Measurements from ENCODE around the gene DLG2. TPM values are rescaled to one million over a fixed set of nuclear protein-coding genes. Genes with fewer than 3 reads are reported as not detected.
A peak's percentile ranks its signal among the peaks of the same experiment; 100 is the strongest.

DLG2 gene
- total and polyA plus RNA-seq, 2 of the 8 experiments (the other 6 are each of a cell fraction or from before 2014, with no cell fraction given), result 1.7 to 14.3 TPM

DNA sequence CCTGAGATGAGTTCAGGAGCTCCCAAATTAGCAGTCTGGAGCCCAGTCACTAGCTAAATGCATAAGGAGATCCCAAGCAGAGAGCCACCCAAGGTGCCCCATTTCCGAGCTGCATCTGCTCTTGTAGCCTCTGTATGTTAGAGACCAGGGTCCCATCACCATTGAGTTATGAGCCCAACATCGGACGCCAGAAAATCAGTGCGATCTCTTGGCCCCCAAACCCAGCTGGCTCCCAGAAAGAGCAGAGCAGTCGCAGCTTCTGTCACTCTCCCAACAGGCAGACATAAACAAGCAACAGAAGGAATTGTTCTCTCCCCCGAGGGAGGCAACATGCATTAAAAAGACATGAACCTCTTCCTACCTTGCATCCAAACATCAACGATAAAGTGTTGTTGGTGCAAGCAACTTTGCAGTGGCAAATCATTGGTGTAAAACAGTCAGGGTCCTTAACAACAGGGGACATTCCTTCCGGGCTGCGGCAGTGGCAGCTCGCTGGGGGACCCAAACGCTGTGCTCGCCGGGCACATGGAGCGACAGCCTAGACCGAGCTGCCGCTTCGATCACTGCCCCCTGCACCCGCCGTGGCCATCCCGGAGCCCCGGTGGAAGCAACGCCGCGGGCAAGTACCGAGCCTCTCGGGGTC lies 907.1 kb downstream of the DLG2 start:
- CTCF ChIA-PET (ENCODE audit: partially characterized antibody), result interaction anchor here (1.2 to 2.8 kb wide), 9 partner anchors 35 to 887 kb away, joined by 3 to 19 read pairs (median 4); no protein-coding TSS in a partner anchor
- TF ChIP-seq TEAD4 (IDR thresholded peaks at IDR 0.05; ENCODE audit: low read depth, low read length), result 0 out of 2 replicates have a peak, but pooled peaks have one; percentile 22
- peak; percentile 72 for TF ChIP-seq ASH2L (IDR thresholded peaks at IDR 0.05; ENCODE audit: low read length)
- TF ChIP-seq E2F6 (IDR thresholded peaks at IDR 0.05), result peak; percentile 50; the same call in 1 of the 2 replicates
- TF ChIP-seq SP4 (IDR thresholded peaks at IDR 0.05; ENCODE audit: low read length), result 0 out of 2 replicates have a peak, but pooled peaks have one; percentile 28
- TF ChIP-seq SUZ12 (IDR thresholded peaks at IDR 0.05; ENCODE audit: low read length), result no peak
- TF ChIP-seq, protein P1, sequence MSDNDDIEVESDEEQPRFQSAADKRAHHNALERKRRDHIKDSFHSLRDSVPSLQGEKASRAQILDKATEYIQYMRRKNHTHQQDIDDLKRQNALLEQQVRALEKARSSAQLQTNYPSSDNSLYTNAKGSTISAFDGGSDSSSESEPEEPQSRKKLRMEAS (IDR thresholded peaks at IDR 0.05), result peak; percentile 79
- peak; percentile 61; the same call in 1 of the 2 replicates for TF ChIP-seq RBBP5 (IDR thresholded peaks at IDR 0.05; ENCODE audit: borderline replicate concordance, low read depth, low read length)
- peak; percentile 23 for TF ChIP-seq NANOG (IDR thresholded peaks at IDR 0.05; ENCODE audit: insufficient read depth, low read depth, low read length, poor library complexity, severe bottlenecking)
- TF ChIP-seq SAP30 (IDR thresholded peaks at IDR 0.05; ENCODE audit: insufficient read depth, insufficient replicate concordance, low read length), result peak; percentile 75
- peak; percentile 88; the same call in 1 of the 2 replicates for TF ChIP-seq TCF12 (IDR thresholded peaks at IDR 0.05; ENCODE audit: low read depth, low read length)
- no peak for TF ChIP-seq TAF1 (IDR thresholded peaks at IDR 0.05; ENCODE audit: low read depth, low read length)

More for the DNA sequence above, 907.1 kb downstream of the DLG2 start:
- H3K9me3 ChIP-seq (ENCODE audit: insufficient read depth in 2 of 2, low read depth in 1 of 2, low read length in 1 of 2), result no peaks in the 10 kb centered on the region
- no peak overlapping the region for H2BK120ac ChIP-seq (replicated peaks; ENCODE audit: low read depth, low read length)
- DNase-seq (ENCODE audit: low read depth in 1 of 2, low spot score in 2 of 2) (peak in 1 of 2 experiments; percentile 74), FAIRE-seq (peak; percentile 66)
- peak overlapping the region; percentile 56; the same call in 1 of the 2 replicates for H3K18ac ChIP-seq (ENCODE audit: extremely low read depth, low read length)
- no peak overlapping the region for H3K23ac ChIP-seq (ENCODE audit: insufficient read length)
- no peak overlapping the region for H2BK5ac ChIP-seq (ENCODE audit: low read depth, low read length)
- H3K36me3 ChIP-seq (ENCODE audit: control insufficient read depth in 2 of 4, insufficient read depth in 4 of 4, low read length in 3 of 4), result no peaks in the 10 kb centered on the region
- peak overlapping the region; percentile 33; the same call in 1 of the 2 replicates for H2AFZ ChIP-seq (ENCODE audit: low read length)
- no peaks in the 10 kb centered on the region for H3K79me2 ChIP-seq (ENCODE audit: control insufficient read depth in 1 of 2, insufficient read depth in 2 of 2, low read length in 2 of 2)
- POLR2A ChIA-PET (ENCODE audit: partially characterized antibody), result interaction anchor here (0.9 to 1.8 kb wide), 4 partner anchors 23 to 164 kb away, joined by 3 to 6 read pairs (median 3); no protein-coding TSS in a partner anchor
- WGBS, 2 experiments (ENCODE audit: extremely low coverage in 1 of 2, insufficient coverage in 1 of 2, insufficient read length in 1 of 2, insufficient replicate concordance in 2 of 2, low coverage in 1 of 2, low lambda C conversion rate in 2 of 2, missing lambda C conversion rate in 1 of 2), result 1% methylated on average over 26 of the region's 26 CpGs; no CpG with 5 or more reads in 1 of the 2 experiments
- no peak overlapping the region for H3K4ac ChIP-seq (replicated peaks; ENCODE audit: insufficient read length, low read depth, low read length)
- H3K9ac ChIP-seq (replicated peaks in 1 of 4; ENCODE audit: extremely low read depth in 1 of 4, low read depth in 3 of 4, low read length in 3 of 4), result no peak overlapping the region
- H4K8ac ChIP-seq (ENCODE audit: extremely low read depth, insufficient read depth, low read length), result 0 out of 2 replicates have a peak overlapping the region, but pooled peaks have one; percentile 6
- no peak overlapping the region for H3K14ac ChIP-seq (ENCODE audit: insufficient read length)
- peaks cover 3 to 6% (median 5%) of the 10 kb centered on the region in 4 experiments; a peak in 5 of 7 replicates for H3K4me1 ChIP-seq (replicated peaks in 1 of 4; ENCODE audit: control insufficient read depth in 3 of 4, insufficient read depth in 4 of 4, low read length in 3 of 4)
- H2AK5ac ChIP-seq (ENCODE audit: low read depth, low read length), result no peak overlapping the region
- peaks cover 6% of the 10 kb centered on the region for H3K23me2 ChIP-seq (ENCODE audit: low read depth, low read length)
- peak overlapping the region; percentile 54 to 77 (median 68) for H3K4me3 ChIP-seq (ENCODE audit: extremely low read depth in 1 of 4, insufficient read depth in 2 of 4, low read depth in 3 of 4, low read length in 4 of 4)
- no peaks in the 10 kb centered on the region for H4K20me1 ChIP-seq (replicated peaks in 1 of 2; ENCODE audit: control insufficient read depth in 1 of 2, insufficient read depth in 2 of 2, low read length in 2 of 2)
- peak overlapping the region; percentile 4; the same call in 1 of the 2 replicates for H2BK12ac ChIP-seq (ENCODE audit: low read depth, low read length)
- no peak overlapping the region for H2BK15ac ChIP-seq (ENCODE audit: low read length)
- no peak overlapping the region for H3K56ac ChIP-seq (replicated peaks; ENCODE audit: insufficient read length, low read depth, low read length)
- peak overlapping the region; percentile 89 to 98 for H3K4me2 ChIP-seq (ENCODE audit: insufficient read depth in 1 of 2, low read depth in 2 of 2, low read length in 2 of 2)
- H3K79me1 ChIP-seq (ENCODE audit: low read depth, low read length), result no peaks in the 10 kb centered on the region
- H2BK20ac ChIP-seq (ENCODE audit: low read length), result no peak overlapping the region
- H3K27me3 ChIP-seq (replicated peaks in 1 of 4; ENCODE audit: control insufficient read depth in 3 of 4, extremely low read depth in 1 of 4, insufficient read depth in 3 of 4, low read length in 3 of 4), result peaks cover 0 to 11% (median 2%) of the 10 kb centered on the region in 4 experiments; a peak in 4 of 7 replicates
- no peak overlapping the region for H4K5ac ChIP-seq (ENCODE audit: insufficient read length, low read depth, low read length)
- no peak overlapping the region for H4K91ac ChIP-seq (replicated peaks; ENCODE audit: insufficient read length, low read length)
- no peak overlapping the region for H3K27ac ChIP-seq (ENCODE audit: low read depth, low read length)
